H9 (cell line): ENCODE results near the gene NT5DC3. TPM values are rescaled to one million over a fixed set of nuclear protein-coding genes. Genes with fewer than 3 reads are reported as not detected.

Experiments used
- DNase-seq: peaks from one replicate; pipeline ENCODE4 v3.0.0-alpha.2; 2017
- H2AFZ ChIP-seq: one replicate; pipeline ENCODE4 v1.6.1; 2013; ENCODE audit warnings: mild to moderate bottlenecking, low read length, control low read depth, moderate library complexity
- H2AK5ac ChIP-seq: 2 replicates; pipeline ENCODE4 v1.6.1; 2013; ENCODE audit warnings: low read length, control low read depth, mixed read lengths; ENCODE audit not compliant: insufficient read length
- H2BK120ac ChIP-seq: one replicate; pipeline ENCODE4 v1.6.1; 2013; ENCODE audit warnings: low read depth, mild to moderate bottlenecking, low read length, control low read depth, inconsistent platforms; ENCODE audit not compliant: poor library complexity, severe bottlenecking
- H2BK12ac ChIP-seq: 2 replicates; pipeline ENCODE4 v1.6.1; 2013; ENCODE audit warnings: low read length, control low read depth, mixed read lengths, low read depth; ENCODE audit not compliant: insufficient read length
- H2BK15ac ChIP-seq: 2 replicates; pipeline ENCODE4 v1.6.1; 2013; ENCODE audit warnings: low read depth, low read length, control low read depth
- H2BK20ac ChIP-seq: one replicate; pipeline ENCODE4 v1.6.1; 2013; ENCODE audit warnings: low read depth, mild to moderate bottlenecking, low read length, control low read depth, inconsistent platforms; ENCODE audit not compliant: poor library complexity, severe bottlenecking
- H2BK5ac ChIP-seq: 2 replicates; pipeline ENCODE4 v1.6.1; 2013; ENCODE audit warnings: low read length, control low read depth, mixed read lengths; ENCODE audit not compliant: insufficient read length
- H3K14ac ChIP-seq: 2 replicates; pipeline ENCODE4 v1.6.1; 2013; ENCODE audit warnings: low read length, control low read depth; ENCODE audit not compliant: insufficient read depth
- H3K18ac ChIP-seq: 2 replicates; pipeline ENCODE4 v1.6.1; 2013; ENCODE audit warnings: low read depth, mild to moderate bottlenecking, mixed read lengths, low read length, control low read depth; ENCODE audit not compliant: insufficient read length
- H3K23ac ChIP-seq: 2 replicates; pipeline ENCODE4 v1.6.1; 2013; ENCODE audit warnings: low read length, control low read depth, mixed read lengths, low read depth; ENCODE audit not compliant: insufficient read length
- H3K23me2 ChIP-seq: 2 replicates; pipeline ENCODE4 v1.6.1; 2013; ENCODE audit warnings: low read depth, mild to moderate bottlenecking, mixed read lengths, low read length, control low read depth; ENCODE audit not compliant: insufficient read length, poor library complexity, severe bottlenecking
- H3K27ac ChIP-seq: 2 replicates; pipeline ENCODE4 v1.5.1; 2013; ENCODE audit warnings: low read length, control low read depth, mixed read lengths, low read depth; ENCODE audit not compliant: insufficient read length
- H3K27me3 ChIP-seq: 2 replicates; pipeline ENCODE4 v1.6.1; 2013; ENCODE audit warnings: low read length, control low read depth, inconsistent platforms; ENCODE audit not compliant: insufficient read depth
- H3K4ac ChIP-seq: 2 replicates; pipeline ENCODE4 v1.6.1; 2013; ENCODE audit warnings: low read depth, mild to moderate bottlenecking, control low read depth, inconsistent platforms, low read length, moderate library complexity
- H3K4me1 ChIP-seq: 2 replicates; pipeline ENCODE4 v1.6.1; 2013; ENCODE audit warnings: low read length, control low read depth, inconsistent platforms; ENCODE audit not compliant: insufficient read depth
- H3K4me2 ChIP-seq: 2 replicates; pipeline ENCODE4 v1.6.1; 2013; ENCODE audit warnings: low read length, control low read depth, mixed read lengths; ENCODE audit not compliant: insufficient read length, insufficient read depth
- H3K56ac ChIP-seq: 2 replicates; pipeline ENCODE4 v1.6.1; 2013; ENCODE audit warnings: low read depth, mild to moderate bottlenecking, mixed read lengths, low read length, control low read depth; ENCODE audit not compliant: insufficient read length
- H3K79me1 ChIP-seq: 2 replicates; pipeline ENCODE4 v1.6.1; 2013; ENCODE audit warnings: low read depth, mild to moderate bottlenecking, moderate library complexity, low read length, control low read depth, inconsistent platforms; ENCODE audit not compliant: insufficient read depth, poor library complexity, severe bottlenecking
- H3K79me2 ChIP-seq: 2 replicates; pipeline ENCODE4 v1.6.1; 2013; ENCODE audit warnings: low read length, control low read depth, inconsistent platforms; ENCODE audit not compliant: insufficient read depth
- H3K9ac ChIP-seq: 2 replicates; pipeline ENCODE4 v1.6.1; 2013; ENCODE audit warnings: low read length, control low read depth, mixed read lengths; ENCODE audit not compliant: insufficient read length; ENCODE audit errors: extremely low read depth
- H3K9me3 ChIP-seq: one replicate; pipeline ENCODE4 v1.6.1; 2013; ENCODE audit warnings: low read depth, low read length, inconsistent platforms; ENCODE audit not compliant: control insufficient read depth
- H3T11ph ChIP-seq: one replicate; pipeline ENCODE4 v1.6.1; 2013; ENCODE audit warnings: mild to moderate bottlenecking, low read length, control low read depth, inconsistent platforms
- H4K20me1 ChIP-seq: one replicate; pipeline ENCODE4 v1.6.1; 2013; ENCODE audit not compliant: control insufficient read depth, insufficient read length, insufficient read depth
- H4K5ac ChIP-seq: 2 replicates; pipeline ENCODE4 v1.6.1; 2013; ENCODE audit warnings: low read depth, mild to moderate bottlenecking, mixed read lengths, low read length, control low read depth; ENCODE audit not compliant: insufficient read length
- H4K8ac ChIP-seq: replicated peaks from 2 replicates; pipeline ENCODE4 v1.6.1; 2013; ENCODE audit warnings: low read length, control low read depth, mixed read lengths, low read depth; ENCODE audit not compliant: insufficient read length
- H4K91ac ChIP-seq: 2 replicates; pipeline ENCODE4 v1.6.1; 2013; ENCODE audit warnings: low read depth, mild to moderate bottlenecking, moderate library complexity, mixed read lengths, low read length, control low read depth; ENCODE audit not compliant: insufficient read length
- H3K27ac Mint-ChIP-seq, 3 experiments: 2 replicates in 2 of 3; 3 replicates in 1 of 3; pipeline ENCODE4 v1.8.0; 2020 to 2021; ENCODE audit warnings: mixed read lengths in 3 of 3, mild to moderate bottlenecking in 1 of 3, moderate library complexity in 1 of 3
- H3K27me3 Mint-ChIP-seq: 2 replicates; pipeline ENCODE4 v1.8.0; 2021; ENCODE audit warnings: low read depth, mild to moderate bottlenecking, moderate library complexity, mixed read lengths
- H3K36me3 Mint-ChIP-seq, 3 experiments: 2 replicates in 2 of 3; 3 replicates in 1 of 3; pipeline ENCODE4 v1.8.0; 2020 to 2021; ENCODE audit warnings: low read depth in 3 of 3, mixed read lengths in 3 of 3; ENCODE audit not compliant: insufficient read depth in 1 of 3
- H3K4me1 Mint-ChIP-seq, 2 experiments: 2 replicates each; pipeline ENCODE4 v1.8.0; 2020; ENCODE audit warnings: mixed read lengths in 2 of 2
- H3K4me3 Mint-ChIP-seq, 2 experiments: 2 replicates in 1 of 2; 3 replicates in 1 of 2; pipeline ENCODE4 v1.8.0; 2020 to 2021; ENCODE audit warnings: mild to moderate bottlenecking in 2 of 2, mixed read lengths in 2 of 2, moderate library complexity in 1 of 2
- H3K9me3 Mint-ChIP-seq, 2 experiments: 2 replicates in 1 of 2; 3 replicates in 1 of 2; pipeline ENCODE4 v1.8.0; 2020; ENCODE audit warnings: mild to moderate bottlenecking in 2 of 2, mixed read lengths in 2 of 2, moderate library complexity in 1 of 2
- WGBS: extraction: QIAGEN DNeasy Blood & Tissue Kit; methylation state at CpG from one replicate; pipeline ENCODE4 v1.1.7; 2013; ENCODE audit warnings: missing lambda C conversion rate, low lambda C conversion rate, mixed read lengths; ENCODE audit not compliant: insufficient read length; ENCODE audit errors: extremely low coverage; 5-methylcytosine and 5-hydroxymethylcytosine counted together
- total RNA-seq: library from RNA; stranded (reverse); gene quantifications from 2 replicates; pipeline ENCODE4 v1.2.1, GENCODE V29; 2021
- TF ChIP-seq, protein P1 (sequence below): fragments of 200-600 bp; sonication (generic); conservative IDR thresholded peaks from 3 replicates; pipeline ENCODE4 v1.8.0; 2021; ENCODE audit warnings: antibody characterized with exemption, mild to moderate bottlenecking

NT5DC3 gene
- total RNA-seq, 1 experiment from 2014 or later, result 13.6 TPM

DNA sequence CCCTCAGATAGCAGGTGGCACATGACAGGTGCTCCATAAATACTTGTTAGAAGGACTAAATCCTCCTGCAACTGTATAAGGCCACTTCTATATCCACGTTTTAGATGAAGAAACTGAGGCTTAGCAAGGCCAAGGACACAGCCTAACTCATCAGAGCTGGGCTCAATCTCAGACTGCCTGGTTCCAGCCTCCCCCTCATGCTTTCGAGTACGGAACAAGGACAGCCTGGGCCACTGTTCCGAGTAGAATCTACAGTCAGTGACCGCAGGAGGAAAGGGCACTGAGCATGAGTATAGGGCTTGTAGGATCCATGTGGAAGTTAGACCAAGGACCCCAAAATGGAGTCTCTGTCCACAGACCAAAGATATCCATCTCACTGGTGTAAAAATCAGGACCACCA is 84.6 kb downstream of the NT5DC3 start:
- Mint-ChIP-seq H3K27ac (no peak overlapping the region; a peak in 1 of 7 replicates), H3K36me3 (peaks cover 0 to 4% (median 0%) of the 10 kb centered on the region in 3 experiments; a peak in 2 of 7 replicates), H3K27me3 (peaks cover 4% of the 10 kb centered on the region; the same call in 1 of the 2 replicates), H3K9me3 (no peaks in the 10 kb centered on the region), H3K4me3 (no peak overlapping the region), H3K4me1 (peaks cover 9 to 11% of the 10 kb centered on the region in 2 experiments)
- Histone ChIP-seq H2AK5ac (no peak overlapping the region), H3K79me1 (no peaks in the 10 kb centered on the region), H3T11ph (no peak overlapping the region), H3K27ac (no peak overlapping the region), H3K79me2 (no peaks in the 10 kb centered on the region), H2BK120ac (no peak overlapping the region), H3K14ac (no peak overlapping the region), H3K9me3 (no peaks in the 10 kb centered on the region), H2BK5ac (no peak overlapping the region), H3K56ac (no peak overlapping the region), H2BK12ac (no peak overlapping the region), H2BK20ac (no peak overlapping the region), H3K23me2 (no peaks in the 10 kb centered on the region), H3K4ac (no peak overlapping the region), H3K23ac (no peak overlapping the region), H4K8ac (no peak overlapping the region), H4K91ac (no peak overlapping the region), H3K4me1 (no peaks in the 10 kb centered on the region), H2AFZ (no peak overlapping the region), H3K27me3 (no peaks in the 10 kb centered on the region), H3K9ac (no peak overlapping the region), H4K5ac (no peak overlapping the region), H4K20me1 (no peaks in the 10 kb centered on the region), H2BK15ac (no peak overlapping the region), H3K18ac (no peak overlapping the region), H3K4me2 (no peak overlapping the region)
- DNase-seq, result no peak
- WGBS, result no CpG with 5 or more reads among the region's 5 CpGs
- TF ChIP-seq, protein P1, sequence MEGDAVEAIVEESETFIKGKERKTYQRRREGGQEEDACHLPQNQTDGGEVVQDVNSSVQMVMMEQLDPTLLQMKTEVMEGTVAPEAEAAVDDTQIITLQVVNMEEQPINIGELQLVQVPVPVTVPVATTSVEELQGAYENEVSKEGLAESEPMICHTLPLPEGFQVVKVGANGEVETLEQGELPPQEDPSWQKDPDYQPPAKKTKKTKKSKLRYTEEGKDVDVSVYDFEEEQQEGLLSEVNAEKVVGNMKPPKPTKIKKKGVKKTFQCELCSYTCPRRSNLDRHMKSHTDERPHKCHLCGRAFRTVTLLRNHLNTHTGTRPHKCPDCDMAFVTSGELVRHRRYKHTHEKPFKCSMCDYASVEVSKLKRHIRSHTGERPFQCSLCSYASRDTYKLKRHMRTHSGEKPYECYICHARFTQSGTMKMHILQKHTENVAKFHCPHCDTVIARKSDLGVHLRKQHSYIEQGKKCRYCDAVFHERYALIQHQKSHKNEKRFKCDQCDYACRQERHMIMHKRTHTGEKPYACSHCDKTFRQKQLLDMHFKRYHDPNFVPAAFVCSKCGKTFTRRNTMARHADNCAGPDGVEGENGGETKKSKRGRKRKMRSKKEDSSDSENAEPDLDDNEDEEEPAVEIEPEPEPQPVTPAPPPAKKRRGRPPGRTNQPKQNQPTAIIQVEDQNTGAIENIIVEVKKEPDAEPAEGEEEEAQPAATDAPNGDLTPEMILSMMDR, result no peak
